Measurements from ENCODE around the gene TSPAN5. TPM values are rescaled to one million over a fixed set of nuclear protein-coding genes. Genes with fewer than 3 reads are reported as not detected.
"Not testable (repeated sequence)": the region's sequence is repeated elsewhere in the genome, so short reads cannot be mapped to it uniquely, and the experiment has no call there.

TSPAN5 gene
- polyA plus RNA-seq, 1 donor (not counting 4 experiments of a cell fraction or from before 2014, with no cell fraction given): 45.5 TPM

- DNase-seq (ENCODE audit: low read depth, low spot score) (no peak), FAIRE-seq (peak; percentile 66)
- Histone ChIP-seq H3K9me3 (ENCODE audit: control insufficient read depth, low read depth, low read length) (no peaks in the 10 kb centered on the region), H3K27me3 (ENCODE audit: control insufficient read depth, extremely low read depth, insufficient read depth, low read length) (no peaks in the 10 kb centered on the region), H4K20me1 (ENCODE audit: control insufficient read depth, extremely low read depth, insufficient read depth, low read length) (no peaks in the 10 kb centered on the region), H3K79me2 (ENCODE audit: control insufficient read depth, insufficient read depth, low read length) (peaks cover 24% of the 10 kb centered on the region), H3K4me2 (ENCODE audit: control insufficient read depth, extremely low read depth, insufficient read depth, low read depth, low read length) (peak overlapping the region; percentile 25), H3K36me3 (ENCODE audit: control insufficient read depth in 2 of 2, extremely low read depth in 1 of 2, insufficient read depth in 2 of 2, low read length in 2 of 2) (peaks cover 6 to 17% of the 10 kb centered on the region in 2 experiments), H3K9me1 (ENCODE audit: control insufficient read depth, extremely low read depth, insufficient read depth, low read length) (no peaks in the 10 kb centered on the region), H2AFZ (ENCODE audit: control insufficient read depth, low read length) (no peak overlapping the region), H3K4me1 (ENCODE audit: control insufficient read depth, extremely low read depth, insufficient read depth, low read length) (peaks cover 60% of the 10 kb centered on the region), H3K4me3 (ENCODE audit: control insufficient read depth in 2 of 3, extremely low read depth in 1 of 3, insufficient read depth in 2 of 3, low read depth in 1 of 3, low read length in 3 of 3) (no peak overlapping the region), H3K9ac (ENCODE audit: control insufficient read depth, extremely low read depth, insufficient read depth, low read length) (no peak overlapping the region), H3K27ac (ENCODE audit: control insufficient read depth, insufficient read depth, low read length) (peak overlapping the region; percentile 65)
- TF ChIP-seq EZH2 (IDR thresholded peaks at IDR 0.05; ENCODE audit: low read length): no peak
- no peak for TF ChIP-seq CTCF (optimal IDR thresholded peaks at IDR 0.05 in 1 of 3, IDR thresholded peaks at IDR 0.05 in 1 of 3, conservative IDR thresholded peaks at IDR 0.05 in 1 of 3; ENCODE audit: extremely low read depth in 1 of 3, insufficient read depth in 2 of 3, low read length in 3 of 3)
- dilution Hi-C loops (cut with MboI; ENCODE audit: extremely low pct_ligation_motif_present, low sequenced_read_pairs): no loop called here
Observed at GRCh38 chr4:98481167-98481566, 177.2 kb downstream of the TSPAN5 start.

GRCh38 chr4:98480535-98480934 is 177.9 kb downstream of the TSPAN5 start:
- peaks cover 60% of the 10 kb centered on the region for H3K4me1 ChIP-seq (ENCODE audit: control insufficient read depth, extremely low read depth, insufficient read depth, low read length)
- no peaks in the 10 kb centered on the region for H3K27me3 ChIP-seq (ENCODE audit: control insufficient read depth, extremely low read depth, insufficient read depth, low read length)
- peaks cover 24% of the 10 kb centered on the region for H3K79me2 ChIP-seq (ENCODE audit: control insufficient read depth, insufficient read depth, low read length)
- DNase-seq (ENCODE audit: low read depth, low spot score) (no peak), FAIRE-seq (no peak)
- dilution Hi-C loops (cut with MboI; ENCODE audit: extremely low pct_ligation_motif_present, low sequenced_read_pairs): no loop called here
- H3K9ac ChIP-seq (ENCODE audit: control insufficient read depth, extremely low read depth, insufficient read depth, low read length): no peak overlapping the region
- peaks cover 6 to 19% of the 10 kb centered on the region in 2 experiments for H3K36me3 ChIP-seq (ENCODE audit: control insufficient read depth in 2 of 2, extremely low read depth in 1 of 2, insufficient read depth in 2 of 2, low read length in 2 of 2)
- H4K20me1 ChIP-seq (ENCODE audit: control insufficient read depth, extremely low read depth, insufficient read depth, low read length): no peaks in the 10 kb centered on the region
- H3K27ac ChIP-seq (ENCODE audit: control insufficient read depth, insufficient read depth, low read length): peak overlapping the region; percentile 65
- no peak overlapping the region for H3K4me3 ChIP-seq (ENCODE audit: control insufficient read depth in 2 of 3, extremely low read depth in 1 of 3, insufficient read depth in 2 of 3, low read depth in 1 of 3, low read length in 3 of 3)
- no peaks in the 10 kb centered on the region for H3K9me1 ChIP-seq (ENCODE audit: control insufficient read depth, extremely low read depth, insufficient read depth, low read length)
- no peak for TF ChIP-seq CTCF (optimal IDR thresholded peaks at IDR 0.05 in 1 of 3, IDR thresholded peaks at IDR 0.05 in 1 of 3, conservative IDR thresholded peaks at IDR 0.05 in 1 of 3; ENCODE audit: extremely low read depth in 1 of 3, insufficient read depth in 2 of 3, low read length in 3 of 3)
- TF ChIP-seq EZH2 (IDR thresholded peaks at IDR 0.05; ENCODE audit: low read length): no peak
- no peak overlapping the region for H2AFZ ChIP-seq (ENCODE audit: control insufficient read depth, low read length)
- peak overlapping the region; percentile 63 for H3K4me2 ChIP-seq (ENCODE audit: control insufficient read depth, extremely low read depth, insufficient read depth, low read depth, low read length)
- no peaks in the 10 kb centered on the region for H3K9me3 ChIP-seq (ENCODE audit: control insufficient read depth, low read depth, low read length)

- H4K20me1 ChIP-seq (ENCODE audit: control insufficient read depth, extremely low read depth, insufficient read depth, low read length); dilution Hi-C loops (cut with MboI; ENCODE audit: extremely low pct_ligation_motif_present, low sequenced_read_pairs); DNase-seq (ENCODE audit: low read depth, low spot score); H3K9ac ChIP-seq (ENCODE audit: control insufficient read depth, extremely low read depth, insufficient read depth, low read length); H3K4me3 ChIP-seq (ENCODE audit: control insufficient read depth in 2 of 3, extremely low read depth in 1 of 3, insufficient read depth in 2 of 3, low read depth in 1 of 3, low read length in 3 of 3); H3K9me3 ChIP-seq (ENCODE audit: control insufficient read depth, low read depth, low read length); H3K27me3 ChIP-seq (ENCODE audit: control insufficient read depth, extremely low read depth, insufficient read depth, low read length); H3K9me1 ChIP-seq (ENCODE audit: control insufficient read depth, extremely low read depth, insufficient read depth, low read length); H2AFZ ChIP-seq (ENCODE audit: control insufficient read depth, low read length): not testable (repeated sequence)
- Histone ChIP-seq H3K4me2 (ENCODE audit: control insufficient read depth, extremely low read depth, insufficient read depth, low read depth, low read length) (peak overlapping the region; percentile 63), H3K36me3 (ENCODE audit: control insufficient read depth in 2 of 2, extremely low read depth in 1 of 2, insufficient read depth in 2 of 2, low read length in 2 of 2) (peaks cover 6 to 19% of the 10 kb centered on the region in 2 experiments), H3K4me1 (ENCODE audit: control insufficient read depth, extremely low read depth, insufficient read depth, low read length) (peaks cover 66% of the 10 kb centered on the region), H3K79me2 (ENCODE audit: control insufficient read depth, insufficient read depth, low read length) (peaks cover 24% of the 10 kb centered on the region), H3K27ac (ENCODE audit: control insufficient read depth, insufficient read depth, low read length) (peak overlapping the region; percentile 65)
- FAIRE-seq: peak; percentile 77
Observed at GRCh38 chr4:98479590-98479989, 178.8 kb downstream of the TSPAN5 start.
